Measurements from ENCODE around the gene DISC1. TPM values are rescaled to one million over a fixed set of nuclear protein-coding genes. Genes with fewer than 3 reads are reported as not detected.
"Not testable (repeated sequence)": the region's sequence is repeated elsewhere in the genome, so short reads cannot be mapped to it uniquely, and the experiment has no call there.

The DISC1 gene
- total RNA-seq, 2 experiments from 2014 or later: 12.6 to 14.7 TPM

DNA sequence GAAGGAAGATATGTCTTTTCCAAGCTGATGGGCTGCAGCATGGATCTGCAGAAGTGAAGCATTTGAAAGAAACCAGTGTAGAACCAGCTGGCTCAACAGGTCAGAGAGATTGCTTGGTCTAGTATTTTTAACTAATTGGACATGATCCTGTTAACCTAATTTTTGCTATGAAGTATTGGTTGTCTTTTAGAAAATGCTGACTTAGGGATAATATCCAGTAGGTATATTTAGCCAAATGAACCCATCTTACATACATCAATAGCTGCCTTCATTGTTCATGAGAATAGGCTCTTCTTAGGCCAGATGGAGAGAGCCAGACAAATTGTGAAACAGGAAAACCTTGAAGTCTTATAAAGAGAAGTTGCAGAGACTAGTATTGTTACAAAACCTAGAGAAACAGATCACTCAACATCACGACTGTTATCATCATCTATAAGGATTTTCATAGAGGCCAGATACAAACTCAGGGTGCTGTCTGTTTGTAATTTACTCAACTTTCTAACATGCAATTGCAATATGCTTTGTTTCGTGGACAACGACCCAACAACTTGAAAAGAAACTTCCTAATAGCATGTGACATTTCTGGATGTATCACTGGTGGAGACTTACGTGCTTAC, 148.2 kb downstream of the DISC1 start:
- Mint-ChIP-seq H3K27ac (no peak overlapping the region), H3K9me3 (ENCODE audit: insufficient read depth) (no peaks in the 10 kb centered on the region), H3K4me3 (no peak overlapping the region), H3K27me3 (ENCODE audit: low read depth) (no peaks in the 10 kb centered on the region), H3K4me1 (ENCODE audit: low read depth) (no peaks in the 10 kb centered on the region), H3K36me3 (ENCODE audit: low read depth) (peaks cover 4% of the 10 kb centered on the region)
- DNase-seq (no peak), ATAC-seq (no peak)
- POLR2A ChIA-PET: no interaction called here
- CTCF ChIA-PET: interaction anchor here (1.5 kb wide), 1 partner anchor 18 kb away, joined by 3 read pairs; no protein-coding TSS in a partner anchor

DNA sequence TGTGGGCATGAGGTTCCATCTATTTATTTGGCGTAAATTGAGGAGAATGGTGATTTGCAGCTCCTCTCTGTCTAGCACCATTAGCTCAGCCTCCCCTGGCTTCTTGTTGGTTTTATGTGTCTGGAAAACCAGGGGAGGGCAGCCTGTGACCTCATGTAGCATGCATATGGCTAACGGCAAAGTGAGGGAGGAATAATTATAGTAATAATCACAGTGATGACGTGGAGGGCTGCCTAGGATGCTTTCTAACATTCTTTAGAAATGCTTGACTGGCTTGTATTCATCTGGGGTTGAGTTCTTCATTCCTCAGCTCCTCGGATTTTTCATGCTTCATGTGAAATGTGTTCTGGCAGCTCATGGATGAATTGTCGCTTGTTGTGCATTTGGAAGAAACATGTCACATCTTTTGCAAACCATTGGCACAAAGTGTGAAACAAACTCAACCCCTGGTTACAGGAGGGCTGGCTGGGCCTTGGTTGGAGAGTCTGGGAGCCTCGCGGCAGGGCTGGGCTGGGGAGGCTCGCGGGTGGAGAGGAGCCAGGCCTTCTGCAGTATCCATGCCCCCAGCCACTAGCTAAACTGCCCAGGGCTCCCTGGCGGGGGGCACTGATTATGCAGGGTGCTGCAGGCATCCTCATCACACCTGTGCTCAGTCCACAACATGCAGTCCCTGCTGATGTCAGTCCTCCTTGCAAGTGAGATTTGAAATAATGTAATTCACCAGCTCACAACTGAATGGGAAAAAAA, 149.6 kb downstream of the DISC1 start:
- Mint-ChIP-seq H3K27ac (no peak overlapping the region), H3K27me3 (ENCODE audit: low read depth) (no peaks in the 10 kb centered on the region), H3K4me3 (no peak overlapping the region), H3K4me1 (ENCODE audit: low read depth) (no peaks in the 10 kb centered on the region), H3K36me3 (ENCODE audit: low read depth) (peaks cover under 1% of the 10 kb centered on the region), H3K9me3 (ENCODE audit: insufficient read depth) (no peaks in the 10 kb centered on the region)
- no peak for ATAC-seq
- ChIA-PET CTCF (interaction anchor here (1.5 kb wide), 1 partner anchor 19 kb away, joined by 3 read pairs; no protein-coding TSS in a partner anchor), POLR2A (no interaction called here)
- DNase-seq: no peak

DNA sequence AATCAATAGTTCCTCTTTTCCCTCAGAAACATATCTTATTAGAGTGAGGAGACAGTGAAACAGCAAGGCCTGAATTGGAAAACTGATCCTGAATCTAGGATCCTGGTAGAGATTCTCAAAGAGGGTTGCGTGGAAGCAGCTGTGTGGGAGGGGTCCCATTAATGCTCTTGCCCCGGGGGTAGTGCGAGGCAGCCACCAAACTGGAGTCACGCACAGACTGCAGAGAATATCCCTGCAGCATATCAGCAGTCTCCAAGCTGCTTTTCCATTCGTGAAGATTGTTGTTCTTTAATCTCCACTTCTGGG, 150.1 kb downstream of the DISC1 start:
- Mint-ChIP-seq H3K4me1 (ENCODE audit: low read depth) (no peaks in the 10 kb centered on the region), H3K27ac (no peak overlapping the region), H3K4me3 (no peak overlapping the region), H3K36me3 (ENCODE audit: low read depth) (no peaks in the 10 kb centered on the region), H3K9me3 (ENCODE audit: insufficient read depth) (no peaks in the 10 kb centered on the region), H3K27me3 (ENCODE audit: low read depth) (no peaks in the 10 kb centered on the region)
- ChIA-PET CTCF (no interaction called here), POLR2A (no interaction called here)
- no peak for DNase-seq
- ATAC-seq: no peak

DNA sequence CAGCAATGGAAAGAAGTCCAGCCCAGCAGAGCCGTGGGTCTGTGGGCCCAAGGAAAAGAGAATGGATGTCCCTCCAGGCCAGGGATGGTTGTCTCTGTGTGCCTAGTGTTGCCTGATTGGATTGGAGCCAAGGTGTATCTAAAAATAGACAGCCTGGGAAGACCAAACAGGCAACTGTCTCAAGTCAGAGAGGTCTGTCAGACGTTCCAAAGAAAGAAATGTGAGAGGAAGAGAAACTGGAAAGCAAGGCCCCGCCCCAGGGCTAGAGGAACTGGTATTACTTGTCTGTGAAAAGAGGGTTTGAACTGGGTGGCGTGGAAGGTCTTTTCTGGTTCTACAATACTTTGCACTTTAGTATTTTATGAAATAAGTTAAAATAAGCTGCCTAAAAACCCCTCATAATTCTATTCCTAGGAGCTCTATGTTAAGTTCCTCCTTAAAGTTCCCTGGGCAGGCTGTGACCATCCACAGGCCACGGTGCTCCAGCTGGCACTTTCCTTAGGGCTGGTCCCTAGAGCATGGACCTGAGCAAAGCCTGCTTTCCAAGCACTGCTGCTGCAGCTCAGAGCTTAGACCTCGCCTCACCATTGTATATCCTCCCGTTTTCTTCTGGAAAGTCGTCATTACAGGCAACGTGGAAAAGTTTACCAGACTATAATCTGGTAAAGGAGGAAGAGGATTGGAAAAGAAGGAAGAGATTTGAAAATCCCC, 151.6 kb downstream of the DISC1 start:
- no peaks in the 10 kb centered on the region for H3K36me3 Mint-ChIP-seq (ENCODE audit: low read depth)
- CTCF ChIA-PET: no interaction called here

DNA sequence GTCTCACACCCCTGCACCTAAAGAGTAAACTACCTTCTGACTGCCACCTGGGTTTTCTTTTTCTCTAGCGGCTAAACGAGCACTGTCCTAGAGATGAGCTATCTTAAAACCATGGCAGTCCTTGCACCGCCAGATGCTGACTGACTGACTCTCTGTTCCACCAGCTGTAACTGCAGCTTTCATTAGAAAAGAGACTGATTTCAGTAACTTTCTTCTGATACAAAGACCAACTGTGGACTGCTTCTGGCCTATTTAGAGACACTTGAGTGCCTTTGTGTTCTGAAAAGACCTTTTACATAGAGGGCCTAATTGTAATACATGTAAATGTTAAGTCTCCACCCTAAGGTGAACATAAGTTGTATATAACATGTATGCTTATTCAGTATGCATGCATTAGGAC, 152.5 kb downstream of the DISC1 start:
- H3K36me3 Mint-ChIP-seq (ENCODE audit: low read depth): no peaks in the 10 kb centered on the region
- ChIA-PET CTCF (no interaction called here), POLR2A (no interaction called here)
- no peaks in the 10 kb centered on the region for H3K27me3 Mint-ChIP-seq (ENCODE audit: low read depth)
- H3K9me3 Mint-ChIP-seq (ENCODE audit: insufficient read depth): no peaks in the 10 kb centered on the region
- no peak overlapping the region for H3K4me3 Mint-ChIP-seq
- H3K4me1 Mint-ChIP-seq (ENCODE audit: low read depth): no peaks in the 10 kb centered on the region
- H3K27ac Mint-ChIP-seq: no peak overlapping the region
- DNase-seq (no peak), ATAC-seq (no peak)

More for the DNA sequence above, 151.6 kb downstream of the DISC1 start:
- Mint-ChIP-seq H3K27ac (no peak overlapping the region), H3K9me3 (ENCODE audit: insufficient read depth) (no peaks in the 10 kb centered on the region), H3K4me1 (ENCODE audit: low read depth) (no peaks in the 10 kb centered on the region), H3K27me3 (ENCODE audit: low read depth) (no peaks in the 10 kb centered on the region), H3K4me3 (no peak overlapping the region)
- DNase-seq (no peak), ATAC-seq (no peak)
- POLR2A ChIA-PET: no interaction called here

DNA sequence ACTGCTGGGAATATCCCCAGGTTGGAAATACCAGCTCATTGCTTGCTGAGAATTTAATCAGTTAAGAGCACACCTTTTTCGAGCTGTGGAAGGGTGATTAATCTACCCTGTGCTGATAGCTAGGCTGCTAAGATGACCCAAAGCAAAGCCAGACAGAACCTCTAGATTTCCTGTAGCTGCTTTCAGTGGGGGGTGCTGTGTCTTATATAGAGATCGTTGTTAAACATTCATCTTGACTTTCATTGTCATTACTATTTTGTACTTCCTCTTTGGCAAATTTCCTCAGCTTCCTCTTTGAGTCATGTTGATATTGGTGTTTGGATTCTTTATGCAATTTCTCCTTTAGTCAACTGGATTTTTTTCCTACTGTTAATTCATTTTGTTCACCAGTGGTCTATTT, 155.3 kb downstream of the DISC1 start:
- Mint-ChIP-seq H3K36me3 (ENCODE audit: low read depth) (no peaks in the 10 kb centered on the region), H3K27ac (no peak overlapping the region), H3K4me3 (no peak overlapping the region), H3K9me3 (ENCODE audit: insufficient read depth) (no peaks in the 10 kb centered on the region), H3K4me1 (ENCODE audit: low read depth) (no peaks in the 10 kb centered on the region), H3K27me3 (ENCODE audit: low read depth) (no peaks in the 10 kb centered on the region)
- ChIA-PET CTCF (interaction anchor here (0.8 kb wide), 2 partner anchors 25 to 26 kb away, joined by 3 read pairs; no protein-coding TSS in a partner anchor), POLR2A (no interaction called here)
- ATAC-seq: no peak
- DNase-seq: no peak

DNA sequence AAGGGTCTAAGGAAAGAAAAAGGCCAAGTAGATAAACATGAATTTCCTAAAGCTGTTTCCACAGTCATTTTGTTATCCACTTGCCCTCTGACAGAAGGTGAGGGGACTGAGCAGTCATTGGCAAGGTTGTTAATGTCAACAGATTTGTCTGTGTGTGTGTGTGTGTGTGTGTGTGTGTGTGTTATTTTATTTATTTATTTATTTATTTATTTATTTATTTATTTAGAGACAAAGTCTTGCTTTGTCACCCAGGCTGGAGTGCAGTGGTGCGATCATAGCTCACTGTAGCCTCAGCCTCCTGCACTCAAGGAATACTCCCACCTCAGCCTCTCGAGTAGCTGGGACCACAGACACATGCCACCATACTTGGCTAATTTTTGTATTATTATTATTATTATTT, 158.5 kb downstream of the DISC1 start:
- H3K27me3 Mint-ChIP-seq (ENCODE audit: low read depth); H3K36me3 Mint-ChIP-seq (ENCODE audit: low read depth); ATAC-seq; POLR2A ChIA-PET; H3K4me1 Mint-ChIP-seq (ENCODE audit: low read depth); H3K9me3 Mint-ChIP-seq (ENCODE audit: insufficient read depth); H3K4me3 Mint-ChIP-seq; DNase-seq; H3K27ac Mint-ChIP-seq: not testable (repeated sequence)
- CTCF ChIA-PET: interaction anchor here (1.2 kb wide), 1 partner anchor 28 kb away, joined by 4 read pairs; no protein-coding TSS in a partner anchor

DNA sequence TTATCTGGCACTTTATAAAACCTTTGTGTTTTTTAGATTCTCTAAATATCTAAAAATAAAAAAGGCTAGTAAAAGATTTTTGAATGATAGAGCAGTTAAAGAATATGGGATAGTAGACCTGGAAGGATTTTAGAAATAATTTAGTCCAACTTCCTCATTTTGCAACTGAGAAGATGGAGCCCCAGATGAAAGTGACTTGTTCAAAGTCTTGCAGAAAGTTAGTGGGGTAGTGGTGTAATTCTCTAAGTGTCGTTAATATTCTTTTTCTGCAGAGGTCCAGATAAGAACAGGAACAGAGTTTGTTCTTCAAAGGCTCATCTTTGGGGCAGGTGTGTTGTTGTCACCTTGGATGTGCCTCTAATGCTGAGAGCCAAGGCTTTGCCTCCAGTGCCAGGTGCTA, 159.5 kb downstream of the DISC1 start:
- ChIA-PET CTCF (no interaction called here), POLR2A (no interaction called here)
- no peak for ATAC-seq

DNA sequence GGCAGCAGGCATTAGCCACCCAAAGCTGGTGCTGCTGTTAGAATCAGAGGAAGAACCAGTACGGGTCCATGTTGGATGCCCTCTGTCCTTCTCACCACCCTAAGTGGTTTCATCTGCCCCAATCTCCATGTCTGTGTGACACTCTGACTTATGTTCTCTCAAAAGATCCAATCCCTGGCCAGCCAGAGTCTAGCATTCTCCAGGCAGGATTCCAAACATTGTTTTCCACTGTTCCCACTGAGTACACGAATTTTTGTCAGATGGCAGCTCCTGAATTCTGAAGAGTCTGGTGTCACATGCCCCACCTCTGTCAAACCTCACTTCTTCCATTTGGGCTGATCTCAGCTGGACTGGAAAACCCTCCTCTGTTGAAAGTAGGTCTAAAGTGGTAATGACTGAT, 166.0 kb downstream of the DISC1 start:
- ATAC-seq: no peak
- no peak overlapping the region for H3K27ac Mint-ChIP-seq
- ChIA-PET POLR2A (no interaction called here), CTCF (no interaction called here)
- no peak for DNase-seq
- H3K36me3 Mint-ChIP-seq (ENCODE audit: low read depth): no peaks in the 10 kb centered on the region
- no peaks in the 10 kb centered on the region for H3K27me3 Mint-ChIP-seq (ENCODE audit: low read depth)
- no peaks in the 10 kb centered on the region for H3K9me3 Mint-ChIP-seq (ENCODE audit: insufficient read depth)
- H3K4me1 Mint-ChIP-seq (ENCODE audit: low read depth): no peaks in the 10 kb centered on the region
- H3K4me3 Mint-ChIP-seq: no peak overlapping the region

More for the DNA sequence above, 159.5 kb downstream of the DISC1 start:
- H3K9me3 Mint-ChIP-seq (ENCODE audit: insufficient read depth): no peaks in the 10 kb centered on the region
- no peak for DNase-seq
- H3K27ac Mint-ChIP-seq: no peak overlapping the region
- no peaks in the 10 kb centered on the region for H3K36me3 Mint-ChIP-seq (ENCODE audit: low read depth)
- H3K27me3 Mint-ChIP-seq (ENCODE audit: low read depth): no peaks in the 10 kb centered on the region
- no peaks in the 10 kb centered on the region for H3K4me1 Mint-ChIP-seq (ENCODE audit: low read depth)
- no peak overlapping the region for H3K4me3 Mint-ChIP-seq

DNA sequence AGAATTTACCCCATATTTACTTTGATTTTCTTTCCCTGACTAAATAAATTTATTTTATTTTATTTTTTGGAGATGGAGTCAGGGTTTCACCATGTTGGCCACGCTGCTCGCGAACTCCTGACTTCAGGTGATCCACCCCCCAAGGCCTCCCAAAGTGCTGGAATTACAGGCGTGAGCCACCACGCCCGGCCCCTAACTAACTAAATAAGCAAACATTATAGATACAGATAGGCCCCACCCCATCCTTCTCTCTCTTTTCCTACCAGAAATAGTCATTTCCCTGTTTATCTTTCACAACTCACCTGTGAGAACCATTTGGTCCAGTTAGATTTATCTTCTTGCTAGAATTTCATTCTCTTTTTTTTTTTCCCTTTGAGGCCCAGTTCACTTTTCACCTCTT, 167.3 kb downstream of the DISC1 start:
- Mint-ChIP-seq H3K27ac (no peak overlapping the region), H3K9me3 (ENCODE audit: insufficient read depth) (no peaks in the 10 kb centered on the region), H3K36me3 (ENCODE audit: low read depth) (no peaks in the 10 kb centered on the region), H3K4me3 (no peak overlapping the region), H3K4me1 (ENCODE audit: low read depth) (no peaks in the 10 kb centered on the region), H3K27me3 (ENCODE audit: low read depth) (no peaks in the 10 kb centered on the region)
- POLR2A ChIA-PET: no interaction called here
- no peak for ATAC-seq
- DNase-seq: no peak
- CTCF ChIA-PET: no interaction called here

DNA sequence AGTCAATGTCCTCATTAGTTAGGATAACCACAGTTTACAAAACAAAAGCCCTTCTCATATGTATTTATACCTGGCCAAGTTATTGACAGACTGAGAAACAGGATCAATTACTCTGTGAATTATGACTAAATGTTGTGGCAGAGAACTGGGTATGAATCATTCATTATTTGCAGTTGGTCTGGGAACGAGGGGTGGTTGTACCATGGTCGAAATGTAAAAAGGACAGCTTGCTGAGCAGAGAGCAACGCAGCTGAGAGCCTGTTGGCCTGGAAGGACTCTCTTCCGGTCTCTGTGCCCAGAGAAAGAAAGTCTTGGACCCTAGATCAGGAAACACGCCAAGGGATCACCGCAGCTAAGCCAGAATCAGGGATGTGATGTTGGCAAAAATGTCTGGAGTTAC, 169.6 kb downstream of the DISC1 start:
- Mint-ChIP-seq H3K4me1 (ENCODE audit: low read depth) (no peaks in the 10 kb centered on the region), H3K27ac (no peak overlapping the region), H3K27me3 (ENCODE audit: low read depth) (no peaks in the 10 kb centered on the region), H3K9me3 (ENCODE audit: insufficient read depth) (no peaks in the 10 kb centered on the region), H3K36me3 (ENCODE audit: low read depth) (peaks cover 9% of the 10 kb centered on the region), H3K4me3 (no peak overlapping the region)
- ATAC-seq (no peak), DNase-seq (no peak)
- POLR2A ChIA-PET: interaction anchor here (0.7 kb wide), 1 partner anchor 1323 kb away, joined by 4 read pairs; no protein-coding TSS in a partner anchor
- CTCF ChIA-PET: no interaction called here

DNA sequence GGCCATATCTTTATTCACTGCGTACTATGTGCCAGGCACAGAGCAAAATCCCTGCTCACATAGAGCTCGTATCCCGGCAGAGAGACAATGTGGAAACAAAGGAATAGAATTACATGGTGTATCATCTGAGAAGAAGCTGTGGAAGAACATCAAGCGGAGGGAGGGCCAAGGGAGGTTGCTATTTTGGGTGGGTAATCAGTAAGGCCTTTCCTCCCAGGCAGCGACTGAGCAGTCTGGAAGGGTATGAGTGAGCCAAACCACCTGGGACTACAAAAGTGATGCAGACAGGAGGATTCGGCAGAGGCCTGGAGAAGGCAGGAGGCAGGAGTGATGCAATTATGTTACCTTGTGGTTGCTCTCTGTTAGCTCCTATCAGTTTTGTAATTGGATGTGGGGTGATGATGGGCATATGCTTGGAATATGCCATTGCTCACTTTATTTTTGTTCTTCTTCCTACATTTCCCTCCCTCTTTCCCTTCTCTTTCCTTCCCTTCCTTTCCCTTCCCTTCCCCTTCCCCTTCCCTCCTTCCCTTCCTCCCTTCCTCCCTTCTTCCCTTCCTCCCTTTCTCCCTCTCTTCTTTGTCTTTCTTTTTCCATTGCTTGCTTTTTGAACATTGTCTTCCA, 172.9 kb downstream of the DISC1 start:
- Mint-ChIP-seq H3K27ac (peak overlapping the region; percentile 35), H3K4me3 (no peak overlapping the region), H3K27me3 (ENCODE audit: low read depth) (no peaks in the 10 kb centered on the region), H3K4me1 (ENCODE audit: low read depth) (no peaks in the 10 kb centered on the region), H3K36me3 (ENCODE audit: low read depth) (peaks cover 19% of the 10 kb centered on the region), H3K9me3 (ENCODE audit: insufficient read depth) (peaks cover 5% of the 10 kb centered on the region)
- ATAC-seq (no peak), DNase-seq (no peak)
- ChIA-PET CTCF (interaction anchor here (1.8 kb wide), 1 partner anchor 42 kb away, joined by 4 read pairs; no protein-coding TSS in a partner anchor), POLR2A (no interaction called here)

Measured in activated CD8-positive, alpha-beta T cell treated with anti-CD3 and anti-CD28 coated beads, Interleukin-2, amount 10 ng/mL, durations not matched to agents 7 days and 5 days (primary cell).